ENCODE data around the gene FAF1. TPM values are rescaled to one million over a fixed set of nuclear protein-coding genes. Genes with fewer than 3 reads are reported as not detected.

FAF1 gene
- total and polyA plus RNA-seq, 7 donors = 27.5 to 59.3 (median 53.9) TPM

DNA sequence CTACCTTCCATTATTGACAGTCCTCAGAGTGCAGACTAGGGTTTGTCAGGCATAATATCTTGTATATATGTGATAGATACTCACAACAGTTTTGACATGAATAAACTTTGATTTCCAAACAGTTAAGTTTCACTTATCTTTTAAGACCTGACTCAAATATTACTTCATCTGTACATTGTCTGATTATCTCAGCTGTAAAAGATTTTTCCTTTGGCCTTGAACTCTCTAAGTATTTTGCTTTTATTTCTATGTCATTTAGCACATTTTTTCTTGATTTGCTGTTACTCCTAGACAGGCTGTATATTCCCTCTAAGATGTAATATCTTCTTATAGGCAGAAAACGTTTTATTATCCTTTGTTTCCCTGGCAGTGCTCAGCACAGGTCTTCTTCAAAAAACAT, 471.2 kb downstream of the FAF1 start:
- Histone ChIP-seq H3K4me1 (no peaks in the 10 kb centered on the region), H3K36me3 (peaks cover 0 to 44% (median 2%) of the 10 kb centered on the region in 4 donors), H3K27ac (no peak overlapping the region), H3K9me3 (no peaks in the 10 kb centered on the region), H3K27me3 (no peaks in the 10 kb centered on the region), H3K4me3 (no peak overlapping the region)
- TF ChIP-seq POLR2A (IDR thresholded peaks at IDR 0.05) (no peak), POLR2AphosphoS5 (IDR thresholded peaks at IDR 0.05) (no peak), EP300 (IDR thresholded peaks at IDR 0.05) (no peak)
- TF ChIP-seq, protein P1, sequence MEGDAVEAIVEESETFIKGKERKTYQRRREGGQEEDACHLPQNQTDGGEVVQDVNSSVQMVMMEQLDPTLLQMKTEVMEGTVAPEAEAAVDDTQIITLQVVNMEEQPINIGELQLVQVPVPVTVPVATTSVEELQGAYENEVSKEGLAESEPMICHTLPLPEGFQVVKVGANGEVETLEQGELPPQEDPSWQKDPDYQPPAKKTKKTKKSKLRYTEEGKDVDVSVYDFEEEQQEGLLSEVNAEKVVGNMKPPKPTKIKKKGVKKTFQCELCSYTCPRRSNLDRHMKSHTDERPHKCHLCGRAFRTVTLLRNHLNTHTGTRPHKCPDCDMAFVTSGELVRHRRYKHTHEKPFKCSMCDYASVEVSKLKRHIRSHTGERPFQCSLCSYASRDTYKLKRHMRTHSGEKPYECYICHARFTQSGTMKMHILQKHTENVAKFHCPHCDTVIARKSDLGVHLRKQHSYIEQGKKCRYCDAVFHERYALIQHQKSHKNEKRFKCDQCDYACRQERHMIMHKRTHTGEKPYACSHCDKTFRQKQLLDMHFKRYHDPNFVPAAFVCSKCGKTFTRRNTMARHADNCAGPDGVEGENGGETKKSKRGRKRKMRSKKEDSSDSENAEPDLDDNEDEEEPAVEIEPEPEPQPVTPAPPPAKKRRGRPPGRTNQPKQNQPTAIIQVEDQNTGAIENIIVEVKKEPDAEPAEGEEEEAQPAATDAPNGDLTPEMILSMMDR (IDR thresholded peaks at IDR 0.05) = no peak
- DNase-seq = no peak
- 33 to 57% methylated on average over 1 of the region's 1 CpG for WGBS, 2 donors
- intact Hi-C loops (cut with DNase I) = no loop called here

DNA sequence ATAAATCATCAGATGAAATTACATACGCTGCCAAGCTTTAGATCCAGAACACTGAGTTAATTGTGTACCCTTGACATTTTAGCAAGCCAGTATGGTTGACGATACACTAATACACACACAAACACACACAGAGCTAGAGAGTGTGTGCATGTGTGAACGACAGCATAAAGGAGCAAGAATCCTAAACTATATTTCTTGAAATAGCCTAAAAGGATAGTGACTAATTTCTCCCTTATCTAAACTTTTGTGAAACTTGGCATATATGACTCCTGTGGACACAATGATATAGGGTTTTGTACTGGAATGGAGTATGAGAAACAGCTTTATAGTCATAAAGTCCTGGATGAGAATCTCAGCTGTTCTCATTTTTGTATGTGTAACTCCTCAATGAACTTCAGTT, 471.7 kb downstream of the FAF1 start:
- TF ChIP-seq POLR2AphosphoS5 (IDR thresholded peaks at IDR 0.05) (no peak), EP300 (IDR thresholded peaks at IDR 0.05) (no peak), POLR2A (IDR thresholded peaks at IDR 0.05) (no peak)
- TF ChIP-seq, protein P1 (IDR thresholded peaks at IDR 0.05) = no peak
- DNase-seq = no peak
- WGBS, 2 donors = 88 to 93% methylated on average over 3 of the region's 3 CpGs
- intact Hi-C loops (cut with DNase I) = no loop called here
- Histone ChIP-seq H3K4me1 (no peaks in the 10 kb centered on the region), H3K27ac (no peak overlapping the region), H3K27me3 (no peaks in the 10 kb centered on the region), H3K4me3 (no peak overlapping the region), H3K9me3 (no peaks in the 10 kb centered on the region), H3K36me3 (peaks cover 0 to 44% (median 2%) of the 10 kb centered on the region in 4 donors)

DNA sequence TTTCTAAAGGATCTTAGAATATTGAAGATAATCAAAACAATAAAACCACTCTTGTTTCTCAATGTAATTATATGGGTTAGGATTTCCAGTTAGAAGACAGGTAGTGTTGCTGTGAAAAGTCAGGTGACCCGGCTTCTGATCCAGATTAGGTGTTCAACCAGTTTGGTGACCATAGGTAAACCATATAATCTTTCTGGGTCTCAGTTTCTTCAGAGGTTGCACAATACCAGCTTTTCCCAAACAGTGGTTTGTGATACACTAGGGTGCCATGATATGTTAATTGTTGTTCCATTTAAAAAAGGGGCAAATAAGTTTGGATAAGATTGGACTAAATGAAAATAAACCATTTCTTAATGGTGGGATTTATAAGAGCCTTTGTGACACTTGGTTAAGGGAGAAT, 472.3 kb downstream of the FAF1 start:
- no peak overlapping the region for H3K27ac ChIP-seq
- no peak overlapping the region for H3K4me3 ChIP-seq
- no peaks in the 10 kb centered on the region for H3K4me1 ChIP-seq
- intact Hi-C loops (cut with DNase I) = no loop called here
- H3K27me3 ChIP-seq = no peaks in the 10 kb centered on the region
- no peak for DNase-seq
- TF ChIP-seq POLR2AphosphoS5 (IDR thresholded peaks at IDR 0.05) = no peak
- TF ChIP-seq POLR2A (IDR thresholded peaks at IDR 0.05) = no peak
- TF ChIP-seq EP300 (IDR thresholded peaks at IDR 0.05) = no peak
- TF ChIP-seq, protein P1 (IDR thresholded peaks at IDR 0.05) = no peak
- H3K36me3 ChIP-seq = peaks cover 0 to 44% (median 2%) of the 10 kb centered on the region in 4 donors
- H3K9me3 ChIP-seq = no peaks in the 10 kb centered on the region
- 90 to 96% methylated on average over 1 of the region's 1 CpG for WGBS, 2 donors

DNA sequence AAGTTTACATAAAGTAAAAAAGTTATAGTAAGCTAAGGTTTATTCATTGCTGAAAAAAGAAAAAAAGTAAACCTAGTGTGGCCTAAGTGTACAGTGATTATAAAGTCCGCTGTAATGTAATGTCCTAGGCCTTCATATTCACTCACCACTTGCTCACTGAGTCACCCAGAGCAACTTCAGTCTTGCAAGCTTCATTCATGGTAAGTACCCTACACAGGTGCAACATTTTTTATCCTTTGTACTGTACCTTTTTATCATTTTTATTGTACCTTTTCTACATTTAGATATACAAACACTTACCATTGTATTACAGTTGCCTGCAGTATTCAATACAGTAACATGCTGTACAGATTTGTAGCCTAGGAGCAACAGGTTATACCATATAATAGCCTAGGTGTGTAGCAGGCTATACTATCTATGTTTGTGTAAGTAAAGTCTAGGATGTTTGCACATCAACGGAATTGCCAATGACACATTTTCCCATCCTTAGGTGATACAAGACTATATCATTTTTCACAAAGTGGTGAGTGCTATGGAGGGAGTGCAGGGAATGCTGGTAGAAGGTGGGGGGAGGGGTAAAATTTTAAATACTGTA, 478.8 kb downstream of the FAF1 start:
- H3K4me3 ChIP-seq = no peak overlapping the region
- DNase-seq = no peak
- no peaks in the 10 kb centered on the region for H3K4me1 ChIP-seq
- H3K9me3 ChIP-seq = no peaks in the 10 kb centered on the region
- intact Hi-C loops (cut with DNase I) = no loop called here
- 44 to 83% methylated on average over 2 of the region's 2 CpGs for WGBS, 2 donors
- no peaks in the 10 kb centered on the region for H3K36me3 ChIP-seq
- no peak overlapping the region for H3K27ac ChIP-seq
- TF ChIP-seq, protein P1 (IDR thresholded peaks at IDR 0.05) = no peak
- TF ChIP-seq EP300 (IDR thresholded peaks at IDR 0.05) (no peak), POLR2AphosphoS5 (IDR thresholded peaks at IDR 0.05) (no peak), POLR2A (IDR thresholded peaks at IDR 0.05) (no peak)
- no peaks in the 10 kb centered on the region for H3K27me3 ChIP-seq

DNA sequence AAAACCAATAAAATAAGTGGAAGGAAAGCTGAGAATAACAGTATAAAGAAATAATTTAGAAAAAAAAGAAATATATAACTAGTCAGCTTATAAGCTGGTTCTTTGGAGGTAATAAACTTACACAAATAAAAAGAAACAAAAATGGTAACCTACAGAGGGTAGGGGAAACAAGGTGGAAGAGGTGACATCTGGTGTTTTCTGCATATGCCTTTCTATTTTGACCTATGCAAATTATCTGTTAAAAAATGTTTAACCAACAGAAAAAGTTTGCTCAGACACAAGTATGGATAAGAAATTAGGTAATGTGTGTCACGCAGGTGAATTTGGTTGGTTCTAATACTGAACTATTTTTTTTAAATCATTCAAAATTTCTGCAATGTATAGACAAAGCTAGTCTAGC, 483.3 kb downstream of the FAF1 start:
- H3K9me3 ChIP-seq = no peaks in the 10 kb centered on the region
- H3K27ac ChIP-seq = no peak overlapping the region
- intact Hi-C loops (cut with DNase I) = no loop called here
- peaks cover 0 to 34% (median 7%) of the 10 kb centered on the region in 4 donors for H3K36me3 ChIP-seq
- 92 to 97% methylated on average over 1 of the region's 1 CpG for WGBS, 2 donors
- no peak for DNase-seq
- H3K27me3 ChIP-seq = no peaks in the 10 kb centered on the region
- TF ChIP-seq POLR2AphosphoS5 (IDR thresholded peaks at IDR 0.05) = no peak
- TF ChIP-seq POLR2A (IDR thresholded peaks at IDR 0.05) = no peak
- TF ChIP-seq, protein P1 (IDR thresholded peaks at IDR 0.05) = no peak
- TF ChIP-seq EP300 (IDR thresholded peaks at IDR 0.05) = no peak
- no peaks in the 10 kb centered on the region for H3K4me1 ChIP-seq
- no peak overlapping the region for H3K4me3 ChIP-seq
